BLaER1 treated with 17β-estradiol and CSF1 and Interleukin-3, amounts not matched to agents 10 nM and 100 nM (cell line): ENCODE results near the gene CAND2.
A peak's percentile ranks its signal among the peaks of the same experiment; 100 is the strongest.

Experiments used
- H3K27ac ChIP-seq, 11 experiments: shearing (Covaris generic); formaldehyde crosslinking; 2 replicates each; pipeline ENCODE4 v1.8.1; 2022
- H3K27me3 ChIP-seq, 11 experiments: shearing (Covaris generic); formaldehyde crosslinking; 2 replicates each; pipeline ENCODE4 v1.8.1; 2022
- H3K36me3 ChIP-seq, 11 experiments: shearing (Covaris generic); formaldehyde crosslinking; 2 replicates each; pipeline ENCODE4 v1.8.1; 2022
- H3K4me1 ChIP-seq, 10 experiments: shearing (Covaris generic); formaldehyde crosslinking; 2 replicates each; pipeline ENCODE4 v1.8.1; 2022
- H3K4me2 ChIP-seq, 11 experiments: shearing (Covaris generic); formaldehyde crosslinking; 2 replicates each; pipeline ENCODE4 v1.8.1; 2022
- H3K4me3 ChIP-seq, 10 experiments: shearing (Covaris generic); formaldehyde crosslinking; 2 replicates each; pipeline ENCODE4 v1.8.1; 2022
- H3K9ac ChIP-seq, 11 experiments: shearing (Covaris generic); formaldehyde crosslinking; 2 replicates each; pipeline ENCODE4 v1.8.1; 2022
- H3K9me3 ChIP-seq, 11 experiments: shearing (Covaris generic); formaldehyde crosslinking; replicated peaks in 1 of 11; 2 replicates each; pipeline ENCODE4 v1.8.1; 2022
- H4K20me1 ChIP-seq, 11 experiments: shearing (Covaris generic); formaldehyde crosslinking; 2 replicates each; pipeline ENCODE4 v1.8.1; 2022
- Cebpa-rat ChIP-seq, 11 experiments: shearing (Covaris generic); IDR thresholded peaks; 2 replicates each; pipeline ENCODE4 v1.8.1; 2022

Gene CAND2

GRCh38 chr3:12797892-12798558 lies 1.5 kb downstream of the CAND2 start:
- no peak overlapping the region for H3K9ac ChIP-seq
- peaks cover 0 to 12% (median 0%) of the 10 kb centered on the region in 11 experiments; a peak in 6 of 22 replicates for H3K27me3 ChIP-seq
- no peak overlapping the region for H3K4me3 ChIP-seq
- TF ChIP-seq Cebpa-rat (IDR thresholded peaks at IDR 0.05): no peak
- peaks cover 0 to 8% (median 0%) of the 10 kb centered on the region in 11 experiments; a peak in 1 of 22 replicates for H4K20me1 ChIP-seq
- H3K27ac ChIP-seq: no peak overlapping the region
- H3K4me2 ChIP-seq: peak overlapping the region in 3 of 11 experiments; percentile 23 to 93 (median 56); a peak in 2 of 22 replicates
- H3K36me3 ChIP-seq: no peaks in the 10 kb centered on the region
- no peaks in the 10 kb centered on the region for H3K9me3 ChIP-seq
- H3K4me1 ChIP-seq: peaks cover 6 to 35% (median 20%) of the 10 kb centered on the region in 10 experiments

GRCh38 chr3:12798559-12799179 lies 2.2 kb downstream of the CAND2 start:
- TF ChIP-seq Cebpa-rat (IDR thresholded peaks at IDR 0.05): no peak
- Histone ChIP-seq H3K27me3 (peaks cover 0 to 12% (median 0%) of the 10 kb centered on the region in 11 experiments; a peak in 6 of 22 replicates), H3K27ac (no peak overlapping the region), H4K20me1 (peaks cover 0 to 8% (median 0%) of the 10 kb centered on the region in 11 experiments; a peak in 1 of 22 replicates), H3K9ac (no peak overlapping the region), H3K4me2 (no peak overlapping the region), H3K4me1 (peaks cover 6 to 35% (median 20%) of the 10 kb centered on the region in 10 experiments), H3K4me3 (no peak overlapping the region), H3K9me3 (no peaks in the 10 kb centered on the region), H3K36me3 (0 out of 22 replicates have a peak, but pooled peaks cover 0 to 4% (median 0%) of the 10 kb centered on the region in 11 experiments)

GRCh38 chr3:12799525-12800440 lies 3.3 kb downstream of the CAND2 start:
- Histone ChIP-seq H3K36me3 (0 out of 22 replicates have a peak, but pooled peaks cover 0 to 6% (median 0%) of the 10 kb centered on the region in 11 experiments), H3K9ac (no peak overlapping the region), H3K4me1 (peaks cover 6 to 35% (median 20%) of the 10 kb centered on the region in 10 experiments), H3K9me3 (no peaks in the 10 kb centered on the region), H3K4me2 (no peak overlapping the region), H3K27me3 (peaks cover 0 to 12% (median 0%) of the 10 kb centered on the region in 11 experiments; a peak in 6 of 22 replicates), H3K27ac (no peak overlapping the region), H3K4me3 (no peak overlapping the region), H4K20me1 (peaks cover 0 to 8% (median 0%) of the 10 kb centered on the region in 11 experiments; a peak in 1 of 22 replicates)
- no peak for TF ChIP-seq Cebpa-rat (IDR thresholded peaks at IDR 0.05)

GRCh38 chr3:12803371-12803770 lies 6.9 kb downstream of the CAND2 start:
- no peak for TF ChIP-seq Cebpa-rat (IDR thresholded peaks at IDR 0.05)
- Histone ChIP-seq H3K27ac (no peak overlapping the region), H3K4me3 (no peak overlapping the region), H3K4me2 (no peak overlapping the region), H3K9me3 (no peaks in the 10 kb centered on the region), H3K27me3 (no peaks in the 10 kb centered on the region), H4K20me1 (peaks cover 0 to 6% (median 0%) of the 10 kb centered on the region in 11 experiments; a peak in 1 of 22 replicates), H3K9ac (no peak overlapping the region), H3K4me1 (0 out of 20 replicates have a peak, but pooled peaks cover 0 to under 1% (median 0%) of the 10 kb centered on the region in 10 experiments), H3K36me3 (0 out of 22 replicates have a peak, but pooled peaks cover 0 to 6% (median 0%) of the 10 kb centered on the region in 11 experiments)

- TF ChIP-seq Cebpa-rat (IDR thresholded peaks at IDR 0.05): no peak
- Histone ChIP-seq H4K20me1 (no peaks in the 10 kb centered on the region), H3K4me2 (no peak overlapping the region), H3K9ac (no peak overlapping the region), H3K27ac (no peak overlapping the region), H3K4me1 (peaks cover 5 to 14% (median 10%) of the 10 kb centered on the region in 10 experiments; a peak in 14 of 20 replicates), H3K27me3 (no peaks in the 10 kb centered on the region; a peak in 1 of 22 replicates), H3K9me3 (no peaks in the 10 kb centered on the region), H3K36me3 (0 out of 22 replicates have a peak, but pooled peaks cover 0 to 6% (median 0%) of the 10 kb centered on the region in 11 experiments), H3K4me3 (no peak overlapping the region)
Observed at GRCh38 chr3:12807066-12807465, 10.6 kb downstream of the CAND2 start.

- 0 out of 22 replicates have a peak, but pooled peaks cover 0 to 6% (median 0%) of the 10 kb centered on the region in 11 experiments for H3K36me3 ChIP-seq
- no peak overlapping the region for H3K9ac ChIP-seq
- no peaks in the 10 kb centered on the region for H3K9me3 ChIP-seq
- no peak overlapping the region for H3K4me3 ChIP-seq
- H3K4me1 ChIP-seq: peaks cover 5 to 14% (median 10%) of the 10 kb centered on the region in 10 experiments; a peak in 14 of 20 replicates
- no peaks in the 10 kb centered on the region for H4K20me1 ChIP-seq
- TF ChIP-seq Cebpa-rat (IDR thresholded peaks at IDR 0.05): no peak
- no peaks in the 10 kb centered on the region; a peak in 1 of 22 replicates for H3K27me3 ChIP-seq
- no peak overlapping the region for H3K27ac ChIP-seq
- H3K4me2 ChIP-seq: no peak overlapping the region
Observed at GRCh38 chr3:12807601-12808359, 11.3 kb downstream of the CAND2 start.

GRCh38 chr3:12808587-12808986 lies 12.1 kb downstream of the CAND2 start:
- Histone ChIP-seq H3K36me3 (0 out of 22 replicates have a peak, but pooled peaks cover 0 to 4% (median 0%) of the 10 kb centered on the region in 11 experiments), H3K9me3 (no peaks in the 10 kb centered on the region), H4K20me1 (no peaks in the 10 kb centered on the region), H3K9ac (no peak overlapping the region), H3K4me1 (peaks cover 5 to 14% (median 10%) of the 10 kb centered on the region in 10 experiments; a peak in 14 of 20 replicates), H3K4me2 (no peak overlapping the region), H3K27me3 (no peaks in the 10 kb centered on the region; a peak in 1 of 22 replicates), H3K27ac (no peak overlapping the region), H3K4me3 (no peak overlapping the region)
- TF ChIP-seq Cebpa-rat (IDR thresholded peaks at IDR 0.05): no peak

GRCh38 chr3:12809001-12809400 lies 12.5 kb downstream of the CAND2 start:
- no peak overlapping the region for H3K4me2 ChIP-seq
- H3K27me3 ChIP-seq: no peaks in the 10 kb centered on the region; a peak in 1 of 22 replicates
- no peaks in the 10 kb centered on the region for H3K9me3 ChIP-seq
- peaks cover 5 to 14% (median 10%) of the 10 kb centered on the region in 10 experiments; a peak in 14 of 20 replicates for H3K4me1 ChIP-seq
- H4K20me1 ChIP-seq: no peaks in the 10 kb centered on the region
- no peak for TF ChIP-seq Cebpa-rat (IDR thresholded peaks at IDR 0.05)
- H3K27ac ChIP-seq: no peak overlapping the region
- H3K36me3 ChIP-seq: no peaks in the 10 kb centered on the region
- H3K4me3 ChIP-seq: no peak overlapping the region
- H3K9ac ChIP-seq: 0 out of 22 replicates have a peak overlapping the region, but pooled peaks of 1 of the 11 experiments have one; percentile 70
